HG02852 (cell line): Measurements from ENCODE around the gene EI24.

ENCODE experiments used
- ATAC-seq: cut with Tn5 transposase; IDR thresholded peaks from one replicate; pipeline ENCODE4 v1.9.1; 2021; ENCODE audit warnings: mild to moderate bottlenecking, moderate library complexity; ENCODE audit not compliant: unreplicated experiment

The EI24 gene

GRCh38 chr11:125626288-125626950 is 57.1 kb downstream of the EI24 start:
- ATAC-seq, result peak; percentile 35

DNA sequence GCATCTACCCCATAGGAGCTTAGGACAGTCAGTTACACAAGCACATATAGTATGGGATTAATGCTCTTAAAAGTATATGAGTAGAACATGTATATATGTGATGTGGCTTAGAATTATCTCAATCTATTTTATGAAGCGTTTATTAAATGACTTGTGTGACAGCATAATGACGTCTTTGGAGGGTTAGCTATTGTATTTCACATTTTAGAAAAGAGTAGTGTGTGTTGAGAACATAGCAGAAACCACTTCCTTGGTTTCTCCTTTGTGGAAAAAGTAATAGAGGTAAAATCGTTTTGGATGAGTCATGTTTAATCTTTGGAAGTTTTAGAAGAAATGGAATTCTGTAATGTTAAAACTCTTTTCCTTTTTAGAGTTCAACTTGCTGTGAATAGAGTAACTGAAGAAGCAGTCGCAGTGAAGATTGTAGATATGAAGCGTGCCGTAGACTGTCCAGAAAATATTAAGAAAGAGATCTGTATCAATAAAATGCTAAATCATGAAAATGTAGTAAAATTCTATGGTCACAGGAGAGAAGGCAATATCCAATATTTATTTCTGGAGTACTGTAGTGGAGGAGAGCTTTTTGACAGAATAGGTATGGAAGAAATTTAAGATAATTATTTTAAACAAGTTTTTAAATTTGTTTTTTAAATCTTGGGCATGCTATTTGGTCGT is 58.1 kb downstream of the EI24 start:
- no peak for ATAC-seq
